Left colon (tissue), 2 donors: ENCODE measurements around the gene FGF1. TPM values are rescaled to one million over a fixed set of nuclear protein-coding genes. Genes with fewer than 3 reads are reported as not detected.

Experiments used
- ATAC-seq: fragments of 200-7000 bp; cut with Tn5 transposase; one replicate; pipeline ENCODE4 v1.9.1; 2020; ENCODE audit warnings: mild to moderate bottlenecking, moderate library complexity
- DNase-seq, 2 donors: peaks; one replicate each; pipeline ENCODE4 v3.0.0-alpha.2; 2020
- intact Hi-C, 2 donors: fragments of 100-400 bp; cut with DNase I in 1 of 2; cut with micrococcal nuclease in 1 of 2; formaldehyde crosslinking; loops; one replicate each; pipeline versions ENCODE4 v1.11.2 to v1.14.0; 2022; cut with DNase I, micrococcal nuclease
- total RNA-seq, 2 donors: library from RNA; stranded (reverse); fragmentation: NEBNext Ultra II Directional; extraction: Animal tissue kit (Norgen Biotek cat#: 25700); gene quantifications; one replicate each; pipeline ENCODE4 v1.2.1, GENCODE V29; 2021
- donor health status: DM: no; HTN: no; CAD: no.
- donor health status: DM: yes; HTN: yes; CAD: no.

Gene FGF1
- total RNA-seq, 2 donors from 2014 or later, result 0.09 to 0.70 TPM

GRCh38 chr5:142627383-142628217, 58.3 kb downstream of the FGF1 start:
- ATAC-seq (no peak), DNase-seq (no peak)
- intact Hi-C loops, result no loop called here

GRCh38 chr5:142626786-142627185, 59.1 kb downstream of the FGF1 start:
- no peak for ATAC-seq
- DNase-seq, result no peak
- intact Hi-C loops, result no loop called here

- ATAC-seq, result no peak
- intact Hi-C loops, result no loop called here
- no peak for DNase-seq
These were observed 59.8 kb downstream of the FGF1 start for GRCh38 chr5:142626099-142626498.

- intact Hi-C loops, result no loop called here
- ATAC-seq (no peak), DNase-seq (no peak)
These were observed 64.7 kb downstream of the FGF1 start for GRCh38 chr5:142621227-142621626.

GRCh38 chr5:142619815-142620214, 66.1 kb downstream of the FGF1 start:
- intact Hi-C loops, result no loop called here
- ATAC-seq (no peak), DNase-seq (no peak)

GRCh38 chr5:142618130-142618523, 67.8 kb downstream of the FGF1 start:
- DNase-seq (no peak), ATAC-seq (no peak)
- intact Hi-C loops, result no loop called here

GRCh38 chr5:142617416-142618129, 68.3 kb downstream of the FGF1 start:
- ATAC-seq, result no peak
- intact Hi-C loops, result no loop called here
- no peak for DNase-seq

GRCh38 chr5:142615948-142616347, 69.9 kb downstream of the FGF1 start:
- DNase-seq (no peak), ATAC-seq (no peak)
- intact Hi-C loops, result loop anchor here in 1 of 2 donors (2.0 kb wide), 1 partner anchor 83 kb away; no protein-coding TSS in a partner anchor

GRCh38 chr5:142614054-142614453, 71.8 kb downstream of the FGF1 start:
- no peak for ATAC-seq
- no peak for DNase-seq
- intact Hi-C loops, result loop anchor here in 1 of 2 donors (2.0 kb wide), 1 partner anchor 85 kb away; no protein-coding TSS in a partner anchor

GRCh38 chr5:142613271-142613671, 72.6 kb downstream of the FGF1 start:
- intact Hi-C loops, result no loop called here
- no peak for DNase-seq
- ATAC-seq, result no peak

- DNase-seq (no peak), ATAC-seq (no peak)
- intact Hi-C loops, result no loop called here
These were observed 73.2 kb downstream of the FGF1 start for GRCh38 chr5:142612494-142613270.

- intact Hi-C loops, result no loop called here
- ATAC-seq, result peak; percentile 86
These were observed 74.7 kb downstream of the FGF1 start for GRCh38 chr5:142611154-142611553.

GRCh38 chr5:142610176-142611001, 75.5 kb downstream of the FGF1 start:
- ATAC-seq, result no peak
- intact Hi-C loops, result no loop called here
- no peak for DNase-seq

More at GRCh38 chr5:142611154-142611553, 74.7 kb downstream of the FGF1 start:
- peak; percentile 50 to 74 for DNase-seq

GRCh38 chr5:142609142-142609541, 76.7 kb downstream of the FGF1 start:
- DNase-seq, result no peak
- intact Hi-C loops, result no loop called here
- ATAC-seq, result no peak

- ATAC-seq (no peak), DNase-seq (no peak)
- intact Hi-C loops, result no loop called here
These were observed 77.8 kb downstream of the FGF1 start for GRCh38 chr5:142608081-142608480.

- no peak for ATAC-seq
- intact Hi-C loops, result no loop called here
- no peak for DNase-seq
These were observed 80.3 kb downstream of the FGF1 start for GRCh38 chr5:142605611-142606010.

- intact Hi-C loops, result no loop called here
- no peak for DNase-seq
- ATAC-seq, result no peak
These were observed 83.1 kb downstream of the FGF1 start for GRCh38 chr5:142602720-142603245.

GRCh38 chr5:142601432-142601831, 84.5 kb downstream of the FGF1 start:
- intact Hi-C loops, result no loop called here
- no peak for ATAC-seq
- DNase-seq, result no peak
